NCI-H1105 treated with DMSO at 0.1 percent for 48 hours (cell line): Measurements from ENCODE around the gene COX7A2.

Experiments used
- DNase-seq: peaks from one replicate; lab custom pipeline; 2025; lab: John Stamatoyannopoulos, UW

The COX7A2 gene

GRCh38 chr6:75220357-75220756 lies 23.2 kb downstream of the COX7A2 start:
- DNase-seq, result no peak

GRCh38 chr6:75219263-75219662 lies 24.3 kb downstream of the COX7A2 start:
- no peak for DNase-seq

GRCh38 chr6:75217193-75217592 lies 26.4 kb downstream of the COX7A2 start:
- no peak for DNase-seq

GRCh38 chr6:75215291-75215690 lies 28.3 kb downstream of the COX7A2 start:
- DNase-seq, result no peak

GRCh38 chr6:75213732-75214131 lies 29.9 kb downstream of the COX7A2 start:
- DNase-seq, result no peak

GRCh38 chr6:75213112-75213511 lies 30.5 kb downstream of the COX7A2 start:
- no peak for DNase-seq

- no peak for DNase-seq
Measured at GRCh38 chr6:75211920-75212590, 31.5 kb downstream of the COX7A2 start.

- peak; percentile 65 for DNase-seq
Measured at GRCh38 chr6:75210885-75211739, 32.5 kb downstream of the COX7A2 start.

- DNase-seq, result no peak
Measured at GRCh38 chr6:75209184-75209723, 34.3 kb downstream of the COX7A2 start.

GRCh38 chr6:75208298-75209183 lies 35.1 kb downstream of the COX7A2 start:
- DNase-seq, result peak; percentile 73

- DNase-seq, result no peak
Measured at GRCh38 chr6:75206576-75207342, 36.8 kb downstream of the COX7A2 start.

- DNase-seq, result peak; percentile 67
Measured at GRCh38 chr6:75205776-75206575, 37.6 kb downstream of the COX7A2 start, which contains the start of gene COL12A1. TSS of gene COL12A1 (minus strand) at chr6:75206053. CDS start at chr6:75202792, 3,261 bp downstream.

- DNase-seq, result no peak
Measured at GRCh38 chr6:75204959-75205775, 38.4 kb downstream of the COX7A2 start.

GRCh38 chr6:75204217-75204958 lies 39.2 kb downstream of the COX7A2 start:
- DNase-seq, result peak; percentile 62

- DNase-seq, result no peak
Measured at GRCh38 chr6:75203721-75204120, 39.9 kb downstream of the COX7A2 start.

- no peak for DNase-seq
Measured at GRCh38 chr6:75202676-75203131, 40.9 kb downstream of the COX7A2 start.

GRCh38 chr6:75201901-75202672 lies 41.5 kb downstream of the COX7A2 start:
- DNase-seq, result peak; percentile 54

- DNase-seq, result no peak
Measured at GRCh38 chr6:75201021-75201420, 42.6 kb downstream of the COX7A2 start.
